H54 (cell line): ENCODE results near the gene P4HB.
A peak's percentile ranks its signal among the peaks of the same experiment; 100 is the strongest.

Experiments used
- DNase-seq: peaks from one replicate; pipeline ENCODE4 v3.0.0; 2011; ENCODE audit warnings: low spot score, mixed read lengths; ENCODE audit not compliant: insufficient read length
- FAIRE-seq: peaks from 3 replicates; lab custom pipeline; 2011; peaks lifted over from hg19 to GRCh38; lab: Jason Lieb, UNC
- POLR2A ChIP-seq: IDR thresholded peaks from 2 replicates; pipeline ENCODE4 v1.6.1; 2011; ENCODE audit warnings: low read depth, mild to moderate bottlenecking, low read length

Gene P4HB

GRCh38 chr17:81831957-81832607 is 28.3 kb downstream of the P4HB start:
- TF ChIP-seq POLR2A, result no peak
- FAIRE-seq (no peak), DNase-seq (no peak)

- no peak for DNase-seq
- no peak for FAIRE-seq
- TF ChIP-seq POLR2A, result no peak
These were observed 28.8 kb downstream of the P4HB start for GRCh38 chr17:81831563-81831956.

- no peak for TF ChIP-seq POLR2A
- FAIRE-seq, result no peak
- no peak for DNase-seq
These were observed 30.5 kb downstream of the P4HB start for GRCh38 chr17:81829858-81830257.

DNA sequence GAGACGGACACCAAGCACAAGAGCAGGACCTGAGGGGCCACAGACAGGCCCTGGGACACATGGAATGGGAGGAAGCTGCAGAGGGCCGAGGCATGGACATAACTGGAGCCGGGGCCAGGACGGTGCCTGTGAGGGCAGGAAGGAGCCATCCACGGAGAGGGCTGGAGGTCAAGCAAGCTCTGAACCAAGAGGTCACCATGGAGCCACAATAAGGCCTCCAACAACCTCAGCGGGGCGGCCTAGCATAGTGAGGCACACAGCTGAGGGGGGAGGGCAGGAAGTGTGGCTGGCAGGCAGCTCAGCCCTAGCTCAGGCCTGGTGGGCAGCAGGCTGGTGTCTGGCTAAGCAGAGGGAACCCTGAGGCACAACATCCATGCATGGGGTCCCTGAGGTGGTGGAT is 31.7 kb downstream of the P4HB start:
- DNase-seq, result no peak
- no peak for FAIRE-seq
- TF ChIP-seq POLR2A, result no peak

DNA sequence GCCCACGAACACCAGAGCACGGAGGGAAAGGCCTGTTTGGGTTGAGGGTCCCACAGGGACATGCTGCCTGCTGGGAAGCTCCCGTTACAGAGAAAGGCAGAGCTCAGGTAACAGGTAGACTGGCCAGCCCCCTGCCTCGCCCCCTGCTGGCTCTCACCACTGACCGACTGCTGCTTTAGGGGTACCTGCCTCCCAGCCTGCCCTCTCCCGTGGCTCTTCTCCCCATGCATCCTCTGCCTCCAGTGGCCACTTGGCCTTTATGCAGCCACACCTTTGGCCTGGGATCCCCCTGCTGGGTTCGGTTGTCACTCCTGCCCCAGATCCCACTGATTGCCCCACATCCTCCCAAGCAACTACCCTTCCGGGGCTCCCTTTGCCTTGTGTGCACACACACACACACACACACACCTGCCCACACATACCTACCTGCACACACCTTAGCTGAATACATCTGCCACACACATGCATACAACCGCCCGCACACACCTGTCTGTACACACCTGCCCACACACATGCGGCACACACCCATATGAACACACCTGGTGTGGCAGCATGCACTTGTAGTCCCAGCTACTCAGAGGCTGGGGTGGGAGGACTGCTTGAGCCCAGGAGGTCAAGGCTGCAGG is 34.4 kb downstream of the P4HB start:
- TF ChIP-seq POLR2A, result no peak
- FAIRE-seq (no peak), DNase-seq (no peak)

DNA sequence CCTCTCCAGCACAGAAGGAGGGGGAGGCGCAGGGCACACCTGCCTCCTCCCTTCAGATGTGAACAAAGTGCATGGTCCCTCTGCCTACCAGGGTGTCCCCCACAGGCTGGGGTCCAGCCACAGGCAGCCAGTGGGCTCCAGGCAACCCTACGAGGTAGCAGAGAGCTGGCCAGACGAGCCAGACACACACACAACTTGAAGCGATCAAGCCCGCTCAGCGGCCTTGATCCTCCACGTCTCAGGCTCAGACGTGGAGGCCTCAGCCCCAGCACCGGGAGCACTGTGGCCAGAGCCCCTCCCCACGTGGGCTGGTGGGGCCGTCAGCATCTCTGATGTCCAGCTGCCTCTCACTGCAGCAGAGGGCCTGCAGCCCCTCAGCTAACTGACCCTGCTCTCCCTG is 35.7 kb downstream of the P4HB start:
- no peak for TF ChIP-seq POLR2A
- FAIRE-seq, result no peak
- no peak for DNase-seq

DNA sequence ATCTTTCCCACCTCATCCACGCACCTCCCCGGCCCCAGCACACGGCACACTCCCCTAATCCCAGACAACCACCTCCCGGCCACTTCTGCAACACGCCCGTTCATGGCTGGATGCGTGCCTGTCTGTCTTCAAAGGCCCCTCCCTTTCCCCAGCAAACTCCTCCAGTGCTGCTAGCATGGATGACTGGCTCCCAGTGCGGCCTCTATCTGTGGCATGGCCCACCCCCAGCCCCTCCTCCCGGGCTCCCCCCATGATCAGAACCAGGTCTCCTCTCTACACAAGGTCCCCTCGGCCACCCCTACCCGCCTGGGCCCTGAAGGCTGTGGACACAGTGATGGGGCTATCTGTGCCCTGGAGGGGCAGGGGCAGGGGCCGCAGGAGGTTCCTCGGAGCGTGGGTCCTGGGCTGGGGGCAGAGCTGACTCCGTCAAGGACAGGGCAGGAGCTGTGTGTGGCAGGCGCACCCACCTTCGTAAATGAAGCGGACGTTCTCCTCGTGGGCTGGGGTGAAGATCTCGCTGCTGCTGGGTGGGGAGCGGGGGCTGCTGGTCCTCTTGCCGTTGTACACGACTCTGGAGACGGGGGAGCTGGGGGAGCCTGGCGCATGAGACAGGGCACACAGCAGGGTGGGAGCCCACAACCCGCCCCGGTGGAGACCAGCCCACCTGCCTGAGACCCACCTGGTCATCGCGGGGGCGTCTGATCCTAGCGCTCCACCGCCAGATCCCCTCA is 36.4 kb downstream of the P4HB start:
- no peak for TF ChIP-seq POLR2A
- DNase-seq, result no peak
- no peak for FAIRE-seq

DNA sequence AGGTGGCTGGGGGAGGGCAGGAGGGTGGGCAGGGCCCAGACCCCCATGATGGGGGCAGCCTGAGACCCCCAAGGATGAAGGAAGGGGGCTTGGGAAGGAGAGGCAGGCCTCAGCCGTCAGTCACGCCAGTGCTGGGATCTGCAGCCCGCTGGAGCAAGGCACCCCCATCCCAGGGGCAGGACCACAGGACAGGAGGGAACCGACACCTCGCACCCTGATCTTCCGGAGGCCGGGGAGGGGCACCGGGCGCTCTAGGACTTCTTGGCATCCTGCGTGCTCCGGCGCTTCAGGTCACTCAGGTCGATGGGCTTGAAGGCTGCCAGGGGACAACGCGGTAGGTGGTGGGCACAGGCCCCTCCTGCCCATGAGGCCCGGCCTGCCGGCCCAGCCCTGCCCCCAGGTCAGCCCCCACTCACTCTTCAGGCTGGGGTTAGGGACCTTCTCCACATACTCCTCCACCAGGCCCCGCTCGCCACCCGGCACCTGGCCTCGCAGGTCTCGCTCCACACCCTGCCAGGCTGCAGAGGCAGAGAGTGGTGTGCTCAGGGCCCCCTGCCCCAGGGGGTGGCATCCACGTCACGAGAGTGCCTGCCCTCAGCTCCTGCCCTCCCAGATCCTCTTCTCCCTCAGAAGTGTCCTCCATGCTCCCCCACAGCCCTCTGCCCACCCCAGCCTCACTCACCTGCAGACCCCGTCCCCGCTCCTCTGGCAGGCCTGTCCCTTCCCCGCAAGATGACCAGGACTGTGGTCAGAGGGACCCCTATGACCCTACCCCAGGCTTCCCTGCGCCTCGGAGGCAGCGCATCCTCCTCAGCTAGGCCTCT is 37.1 kb downstream of the P4HB start:
- FAIRE-seq, result no peak
- DNase-seq, result no peak
- TF ChIP-seq POLR2A, result no peak

- DNase-seq (no peak), FAIRE-seq (no peak)
- TF ChIP-seq POLR2A, result no peak
These were observed 38.1 kb downstream of the P4HB start for GRCh38 chr17:81822312-81822637.

- DNase-seq, result peak; percentile 95
- FAIRE-seq, result no peak
- no peak for TF ChIP-seq POLR2A
These were observed 38.6 kb downstream of the P4HB start for GRCh38 chr17:81821603-81822311.

GRCh38 chr17:81821147-81821546 is 39.2 kb downstream of the P4HB start:
- no peak for TF ChIP-seq POLR2A
- no peak for FAIRE-seq
- DNase-seq, result no peak

DNA sequence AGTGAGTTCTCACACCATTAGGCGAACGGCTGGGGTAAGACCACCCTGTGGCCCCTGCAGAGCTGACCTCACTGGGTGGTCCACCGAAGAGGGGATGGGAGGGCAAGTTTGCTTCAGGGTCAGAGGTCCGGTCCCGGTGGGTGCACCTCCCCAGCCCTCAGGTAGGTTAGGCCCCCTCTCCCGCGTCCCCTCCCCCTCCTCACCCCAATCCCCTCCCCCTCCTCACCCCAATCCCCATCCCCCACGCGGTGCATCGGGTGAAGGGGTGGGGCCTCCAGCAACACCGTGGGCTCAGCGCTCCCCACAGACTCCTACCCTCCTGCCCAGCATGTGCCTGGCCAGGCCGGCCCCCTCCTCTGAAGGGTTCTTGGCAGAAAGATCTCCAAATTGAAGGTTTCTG is 40.6 kb downstream of the P4HB start:
- TF ChIP-seq POLR2A, result no peak
- no peak for FAIRE-seq
- DNase-seq, result no peak

DNA sequence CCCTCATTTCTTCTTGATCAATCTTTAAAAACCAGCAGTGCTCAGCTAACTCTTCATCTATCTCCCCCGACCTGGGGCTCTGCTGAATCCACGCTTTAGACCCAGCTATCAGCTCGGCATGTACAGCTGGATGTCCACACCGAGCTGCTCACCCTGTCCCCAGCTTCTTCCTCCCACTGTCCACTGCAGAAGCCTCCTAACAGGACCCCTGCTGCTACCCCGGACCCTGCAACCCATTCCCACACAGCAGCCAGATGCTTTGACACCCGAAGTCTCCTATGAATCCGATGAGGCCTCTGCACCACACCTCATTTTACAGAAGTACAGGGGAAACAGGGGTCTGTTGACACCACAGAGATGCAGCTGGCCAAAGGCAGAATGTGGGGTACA is 42.6 kb downstream of the P4HB start:
- no peak for FAIRE-seq
- no peak for TF ChIP-seq POLR2A
- DNase-seq, result no peak
